GM19240 (cell line): ENCODE results near the gene GPR156.

Experiments
- DNase-seq: peaks from one replicate; pipeline ENCODE4 v3.0.0; 2011; ENCODE audit warnings: low spot score; ENCODE audit not compliant: insufficient read length

Gene GPR156

GRCh38 chr3:120196333-120196732 lies 88.7 kb downstream of the GPR156 start:
- no peak for DNase-seq

DNA sequence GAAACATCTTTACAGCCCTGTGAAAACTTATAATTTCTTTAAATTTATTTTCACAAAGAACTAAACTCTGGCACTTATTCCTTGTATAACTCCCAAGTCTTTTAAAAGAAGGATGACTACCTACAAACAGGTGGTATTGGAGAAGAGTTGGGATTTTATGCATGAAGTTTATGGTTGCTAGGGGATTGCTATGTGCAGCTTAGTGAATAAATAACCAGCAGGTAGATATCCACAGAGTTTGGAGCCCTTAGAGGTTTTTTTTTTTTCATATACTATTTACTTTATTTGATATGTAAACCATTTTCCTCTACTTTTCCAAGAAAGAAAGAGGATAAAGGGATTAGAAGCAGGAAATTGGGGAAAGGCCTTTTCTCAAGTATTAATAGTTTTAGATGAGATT lies 91.5 kb downstream of the GPR156 start:
- DNase-seq, result no peak

- no peak for DNase-seq
Measured at GRCh38 chr3:120192579-120192978, 92.4 kb downstream of the GPR156 start.

DNA sequence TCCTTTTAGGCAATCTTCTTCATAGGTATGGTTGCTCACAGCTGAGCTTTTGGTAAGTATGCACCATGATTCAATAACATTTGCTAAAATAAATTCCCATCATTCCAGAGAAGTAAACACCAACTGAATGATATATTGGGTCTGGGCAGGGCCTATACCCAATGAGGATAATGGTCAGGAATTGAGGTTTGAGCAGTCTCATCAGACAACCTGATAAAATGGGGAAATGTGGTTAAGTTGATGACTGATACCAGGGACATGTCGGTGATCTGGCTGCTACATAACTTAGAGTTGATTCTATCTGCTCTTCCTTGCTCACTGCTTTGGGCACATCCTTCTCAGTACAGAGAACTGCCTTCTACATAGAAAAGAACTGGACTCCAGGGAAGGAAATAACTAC lies 92.9 kb downstream of the GPR156 start:
- DNase-seq, result no peak

GRCh38 chr3:120182613-120183511 lies 102.2 kb downstream of the GPR156 start:
- no peak for DNase-seq

DNA sequence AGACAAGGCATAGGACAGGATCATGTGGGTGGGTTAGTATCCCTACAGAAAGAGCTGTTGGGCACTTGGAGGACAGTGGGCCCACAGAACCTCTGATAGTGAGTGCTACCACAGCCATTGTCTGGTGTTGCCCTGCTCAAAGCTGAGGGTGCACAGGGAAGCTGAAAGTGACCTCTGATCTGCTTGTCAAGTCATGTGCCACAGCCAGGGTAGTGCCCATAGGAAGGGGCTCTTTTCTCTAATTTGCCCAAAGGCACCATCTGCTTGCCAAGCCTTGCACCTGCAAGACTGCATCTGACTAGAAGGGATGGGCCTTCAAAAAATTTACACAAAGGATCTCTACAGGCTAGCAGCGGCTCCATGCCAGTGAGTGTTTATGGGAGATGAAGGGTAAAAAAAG lies 103.4 kb downstream of the GPR156 start:
- DNase-seq, result no peak

DNA sequence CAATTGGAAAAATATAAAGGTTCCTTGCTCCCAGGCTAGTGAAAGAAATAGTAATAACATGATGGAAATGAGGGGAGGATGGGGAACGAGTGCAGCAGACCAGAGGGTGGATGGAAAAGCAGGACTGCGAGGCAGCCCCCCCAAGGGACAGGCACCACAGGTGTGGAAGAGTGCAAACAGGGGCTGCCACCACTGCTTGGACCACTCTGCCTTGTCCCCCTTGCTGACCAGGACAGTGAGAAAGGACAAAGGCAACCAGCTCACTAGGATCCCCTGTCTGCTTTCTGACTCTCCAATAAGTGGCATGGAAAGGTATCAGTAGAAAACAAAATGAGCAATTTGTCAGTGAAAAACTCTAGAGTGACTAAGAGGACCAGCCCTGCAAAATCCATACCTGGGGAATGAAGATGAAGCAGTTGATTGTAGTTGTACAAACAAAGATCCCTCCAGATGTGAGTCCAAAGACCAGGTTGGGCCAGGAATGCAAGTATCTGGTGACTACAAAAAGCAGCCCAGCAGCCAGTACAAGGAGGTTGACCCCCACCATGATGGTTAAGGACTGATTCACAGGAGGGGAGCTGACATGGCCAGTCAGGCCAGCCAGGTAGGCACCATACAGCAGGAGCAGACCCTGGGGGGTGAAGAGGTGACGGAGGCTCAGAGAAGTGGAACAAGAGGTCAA lies 104.2 kb downstream of the GPR156 start:
- no peak for DNase-seq

- DNase-seq, result no peak
Measured at GRCh38 chr3:120177707-120178306, 107.2 kb downstream of the GPR156 start.

GRCh38 chr3:120177151-120177550 lies 107.9 kb downstream of the GPR156 start:
- no peak for DNase-seq

DNA sequence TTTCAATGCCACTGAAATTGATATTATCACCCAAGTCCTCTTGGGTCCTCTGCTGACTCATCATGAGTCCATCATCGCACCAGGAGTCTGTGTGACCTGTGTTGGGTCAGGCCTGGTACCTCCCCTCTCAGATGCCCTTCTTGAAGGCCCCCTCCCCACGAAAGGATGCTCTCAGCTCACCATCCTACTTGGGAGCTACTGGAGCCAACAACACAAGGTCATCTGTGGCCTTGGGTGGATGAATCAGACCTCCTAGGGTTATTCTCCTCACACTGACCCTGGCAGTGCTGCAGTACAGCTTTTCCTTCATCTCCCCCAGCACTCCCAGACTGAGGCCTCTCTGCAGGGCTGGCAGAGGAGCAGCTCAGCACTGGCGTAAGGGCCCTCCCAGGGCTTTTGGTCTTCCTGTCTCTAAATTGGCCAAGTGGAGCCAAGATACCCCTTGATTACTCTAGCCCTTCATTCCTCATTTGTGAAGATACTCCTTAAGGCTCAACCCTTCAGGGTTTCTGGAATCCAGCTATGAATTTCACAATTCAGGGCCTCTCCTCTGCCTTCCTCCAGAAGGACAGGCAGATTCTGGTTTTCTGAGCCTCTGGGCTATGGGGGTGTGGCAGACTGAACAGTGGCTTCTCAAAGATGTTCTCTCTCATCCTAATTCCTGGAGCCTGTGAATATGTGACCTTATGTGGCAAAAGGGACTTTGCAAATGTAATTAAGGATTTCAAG lies 110.0 kb downstream of the GPR156 start:
- DNase-seq, result no peak

DNA sequence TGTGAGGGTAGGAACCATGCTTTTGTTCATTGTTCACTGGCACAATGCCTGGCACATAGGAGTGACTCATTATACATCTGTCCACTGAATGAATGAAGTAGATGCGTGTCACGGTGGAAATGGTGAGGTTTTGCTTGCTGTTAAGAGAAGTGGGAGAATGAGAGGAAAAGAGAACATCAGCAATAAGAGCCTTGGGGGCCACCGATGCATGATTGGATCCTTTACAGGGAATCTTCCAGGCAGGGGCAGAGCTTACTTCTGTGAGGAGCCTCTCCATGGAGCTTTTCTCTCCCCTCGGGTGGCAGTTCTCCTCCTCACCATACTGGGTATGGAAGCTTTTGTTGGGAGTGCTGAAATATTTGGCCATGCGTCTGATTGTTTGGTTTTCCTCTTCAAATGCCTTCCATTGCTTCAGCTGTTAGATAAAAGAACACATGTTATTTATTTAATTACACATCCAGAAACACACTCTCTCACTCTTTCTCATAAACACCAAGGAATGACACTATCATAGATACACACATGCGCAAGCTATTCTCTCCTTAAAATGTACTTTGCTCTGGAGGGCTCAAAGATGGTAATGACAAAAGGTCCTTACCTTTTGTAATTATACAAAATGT lies 111.9 kb downstream of the GPR156 start:
- no peak for DNase-seq

- no peak for DNase-seq
Measured at GRCh38 chr3:120172070-120172469, 113.0 kb downstream of the GPR156 start.

GRCh38 chr3:120171134-120171873 lies 113.7 kb downstream of the GPR156 start:
- no peak for DNase-seq

- no peak for DNase-seq
Measured at GRCh38 chr3:120170223-120170622, 114.8 kb downstream of the GPR156 start.

DNA sequence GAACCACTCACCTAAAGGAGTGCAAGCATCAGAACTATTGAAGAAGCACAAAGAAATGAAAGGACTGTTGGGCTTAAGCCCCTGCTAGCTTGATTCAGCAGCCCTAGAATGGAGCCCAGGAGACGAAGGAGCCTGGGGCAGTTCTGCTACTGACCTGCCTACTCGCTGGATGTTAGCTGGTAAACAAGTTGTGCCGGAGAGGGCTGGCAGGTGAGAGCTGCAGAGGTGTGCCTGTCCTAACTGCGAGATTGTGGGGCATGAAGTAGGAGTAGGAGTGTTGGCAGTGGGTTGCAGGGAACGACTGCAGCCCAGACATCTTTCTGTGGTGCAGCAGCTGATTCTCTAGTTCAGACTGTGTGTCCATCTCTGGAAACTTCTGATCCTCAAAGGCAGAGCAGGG lies 115.6 kb downstream of the GPR156 start:
- no peak for DNase-seq

GRCh38 chr3:120168611-120169010 lies 116.4 kb downstream of the GPR156 start:
- DNase-seq, result no peak

DNA sequence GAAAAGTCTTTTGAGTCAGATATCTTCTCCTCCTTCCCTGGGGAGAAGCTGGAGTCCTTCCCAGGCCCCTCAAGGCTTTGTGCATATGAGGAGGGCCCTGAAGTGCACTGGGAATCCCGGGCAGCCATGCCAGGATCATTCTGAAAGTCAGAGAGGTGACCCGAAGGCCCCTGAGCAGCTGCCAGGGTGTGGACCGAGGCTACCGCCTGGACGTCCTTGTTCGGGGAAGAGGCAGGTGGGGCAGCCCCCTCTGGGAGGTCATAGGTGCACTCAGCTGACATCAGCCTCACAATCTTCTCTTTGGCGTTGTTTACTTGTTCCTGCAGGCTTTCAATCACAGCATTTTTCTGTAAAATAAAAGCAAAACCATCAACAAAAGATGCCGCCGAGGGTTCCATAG lies 117.0 kb downstream of the GPR156 start:
- DNase-seq, result no peak

- DNase-seq, result no peak
Measured at GRCh38 chr3:120167488-120167887, 117.5 kb downstream of the GPR156 start.

DNA sequence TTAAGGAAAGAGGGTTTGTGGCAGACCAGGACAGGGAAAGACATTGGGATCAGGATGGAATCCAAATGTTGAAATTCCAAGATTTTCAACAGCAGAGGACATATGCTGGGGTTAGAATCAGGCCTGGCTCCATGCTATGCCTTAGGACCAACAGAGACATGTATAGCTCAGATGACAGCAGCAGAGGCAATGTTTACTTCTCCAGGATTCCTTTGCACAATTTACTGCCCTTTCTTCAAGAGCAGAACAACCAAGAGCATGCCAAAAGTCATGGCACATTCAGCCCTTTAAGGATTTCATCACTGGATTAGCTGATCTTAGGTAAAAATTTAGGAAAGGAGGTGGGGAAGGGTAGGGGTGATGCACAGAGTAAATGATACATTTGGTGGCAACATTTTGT lies 121.2 kb downstream of the GPR156 start:
- no peak for DNase-seq

- no peak for DNase-seq
Measured at GRCh38 chr3:120163026-120163425, 122.0 kb downstream of the GPR156 start.

GRCh38 chr3:120162400-120162799 lies 122.6 kb downstream of the GPR156 start:
- DNase-seq, result no peak
